GM20000 (cell line): ENCODE results near the gene IL1RL1.

Experiments used
- DNase-seq: peaks from one replicate; pipeline ENCODE4 v3.0.0; 2012; ENCODE audit warnings: low spot score
- CTCF ChIP-seq: IDR thresholded peaks from 2 replicates; pipeline ENCODE4 v1.5.1; 2012; ENCODE audit warnings: mild to moderate bottlenecking, control low read depth; ENCODE audit errors: extremely low read depth, missing control alignments

The IL1RL1 gene

DNA sequence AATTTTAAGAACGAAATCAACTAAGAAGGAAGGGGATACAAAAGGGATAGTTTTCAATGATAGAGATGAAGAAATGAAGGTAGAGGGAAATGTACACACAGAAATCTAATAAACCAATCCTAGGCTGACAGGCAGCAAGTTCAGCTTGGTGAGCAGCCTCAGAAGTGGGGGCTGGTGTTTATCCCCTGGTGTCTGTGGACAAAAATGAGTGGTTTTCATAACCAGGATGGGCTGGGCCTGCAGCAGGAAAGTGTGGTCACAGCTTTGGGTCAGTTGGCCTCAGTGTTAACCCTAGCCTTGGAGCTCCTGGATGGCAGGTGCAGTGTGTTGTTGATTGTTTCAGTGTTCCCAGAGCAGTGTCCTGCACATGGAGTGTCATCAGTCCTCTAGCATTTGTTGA is 58.5 kb downstream of the IL1RL1 start:
- TF ChIP-seq CTCF: no peak
- no peak for DNase-seq

- no peak for TF ChIP-seq CTCF
- no peak for DNase-seq
These were observed 64.8 kb downstream of the IL1RL1 start for GRCh38 chr2:102376052-102376591.

GRCh38 chr2:102383722-102384121 is 72.4 kb downstream of the IL1RL1 start:
- no peak for DNase-seq
- no peak for TF ChIP-seq CTCF

- no peak for TF ChIP-seq CTCF
- no peak for DNase-seq
These were observed 74.2 kb downstream of the IL1RL1 start for GRCh38 chr2:102385522-102385921.

DNA sequence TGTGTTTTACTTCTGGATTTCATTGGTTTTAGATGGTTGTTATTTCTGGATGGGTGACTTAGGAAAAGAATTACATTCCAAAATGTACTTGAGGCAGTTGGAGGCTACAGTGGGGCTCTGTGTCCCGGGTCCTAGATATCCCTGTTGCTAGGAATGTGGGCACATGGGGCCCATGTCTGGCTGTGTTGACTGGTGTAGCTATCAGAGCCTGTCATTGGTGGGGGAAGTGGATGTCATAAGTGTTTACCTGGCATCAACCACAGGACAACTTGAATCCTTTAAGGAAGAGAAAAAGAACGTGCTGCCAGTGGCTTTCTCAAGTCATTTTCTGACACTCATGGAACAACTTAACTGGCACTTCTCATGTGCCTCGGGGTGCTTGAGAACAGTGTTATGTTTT is 74.6 kb downstream of the IL1RL1 start:
- no peak for TF ChIP-seq CTCF
- no peak for DNase-seq

- DNase-seq: peak; percentile 35
- TF ChIP-seq CTCF: no peak
These were observed 75.6 kb downstream of the IL1RL1 start for GRCh38 chr2:102386867-102387541.

DNA sequence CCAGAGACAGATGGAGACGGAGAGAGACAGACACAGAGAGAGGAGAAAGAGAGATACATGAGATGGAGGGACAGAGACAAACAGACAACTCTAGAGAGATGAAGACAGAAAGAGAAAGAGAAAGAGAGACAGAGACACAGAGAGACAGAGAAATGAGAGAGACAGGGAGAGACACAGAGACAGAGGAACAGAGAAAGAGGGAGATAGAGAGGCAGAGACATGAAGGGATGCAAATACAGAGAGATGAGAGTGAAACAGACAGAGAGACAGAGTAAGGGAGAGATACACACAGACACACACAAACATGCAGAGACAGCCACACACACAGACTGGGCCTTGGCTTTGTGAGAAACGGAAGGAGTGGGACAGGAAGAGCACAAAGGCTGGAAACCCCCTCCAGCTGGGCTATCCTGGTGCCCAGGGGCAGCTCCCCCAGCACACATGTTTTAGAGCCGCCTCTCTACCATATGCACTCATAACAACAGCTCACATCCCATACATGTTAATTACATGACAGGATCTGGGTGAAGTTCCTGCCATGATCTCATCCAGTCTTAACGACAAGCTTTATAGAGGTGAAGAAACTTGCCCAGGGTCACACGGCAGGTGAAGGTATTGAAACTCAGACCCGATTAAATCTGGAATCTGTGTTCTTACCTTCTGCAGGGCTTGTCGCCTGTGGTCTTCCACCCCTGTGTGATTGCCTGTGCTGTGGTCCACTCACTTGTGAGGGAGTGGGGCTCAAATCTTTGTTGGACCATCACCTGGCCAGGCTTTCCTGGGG is 76.6 kb downstream of the IL1RL1 start:
- TF ChIP-seq CTCF: no peak
- DNase-seq: peak; percentile 48
